ENCODE results near the gene NANOS2.

- TF ChIP-seq CTCF (IDR thresholded peaks at IDR 0.05; ENCODE audit: low read length) (no peak), EZH2 (optimal IDR thresholded peaks at IDR 0.05; ENCODE audit: low read depth, low read length) (no peak), EZH2phosphoT487 (IDR thresholded peaks at IDR 0.05; ENCODE audit: low read length) (no peak)
Measured at GRCh38 chr19:45874620-45874966, 40.0 kb downstream of the NANOS2 start.
